Neural cell (in vitro differentiated cells): ENCODE data around the gene PLEKHA7. TPM values are rescaled to one million over a fixed set of nuclear protein-coding genes. Genes with fewer than 3 reads are reported as not detected.

Source experiments
- H2AFZ ChIP-seq: fragments of 200-600, 300-800 bp; sonication (generic), shearing (Covaris generic); 2 replicates; pipeline ENCODE4 v1.6.0; 2014; ENCODE audit warnings: low read depth, mild to moderate bottlenecking, antibody characterized with exemption, low read length, moderate library complexity
- H3F3A ChIP-seq: fragments of 200-600 bp; shearing (Covaris generic); 2 replicates; pipeline ENCODE4 v1.6.1; 2016; ENCODE audit warnings: mild to moderate bottlenecking, moderate library complexity, mixed read lengths, antibody characterized with exemption, low read length; ENCODE audit not compliant: insufficient read depth, poor library complexity, severe bottlenecking
- H3K27ac ChIP-seq: fragments of 200-600, 300-800 bp; sonication (generic), shearing (Covaris generic); 2 replicates; pipeline ENCODE4 v1.5.1; 2014; ENCODE audit warnings: mild to moderate bottlenecking, low read length, moderate library complexity
- H3K27me3 ChIP-seq: fragments of 300-800, 200-600 bp; sonication (generic), shearing (Covaris generic); 2 replicates; pipeline ENCODE4 v1.6.0; 2014; ENCODE audit warnings: mild to moderate bottlenecking, low read depth, low read length, moderate library complexity; ENCODE audit not compliant: insufficient read depth
- H3K36me3 ChIP-seq: fragments of 300-800, 200-600 bp; sonication (generic), shearing (Covaris generic); 2 replicates; pipeline ENCODE4 v1.5.1; 2014; ENCODE audit warnings: mild to moderate bottlenecking, antibody characterized with exemption, low read length, moderate library complexity; ENCODE audit not compliant: insufficient read depth
- H3K4me2 ChIP-seq: fragments of 300-800, 200-600 bp; sonication (generic), shearing (Covaris generic); 2 replicates; pipeline ENCODE4 v1.6.0; 2014; ENCODE audit warnings: mild to moderate bottlenecking, low read length
- H3K4me3 ChIP-seq: fragments of 300-800, 200-600 bp; sonication (generic), shearing (Covaris generic); 2 replicates; pipeline ENCODE4 v1.5.1; 2014; ENCODE audit warnings: mild to moderate bottlenecking, low read length, moderate library complexity
- H3K79me2 ChIP-seq: fragments of 200-600 bp; shearing (Covaris generic); replicated peaks from 2 replicates; pipeline ENCODE4 v1.6.0; 2014; ENCODE audit warnings: mild to moderate bottlenecking, low read length, moderate library complexity; ENCODE audit not compliant: insufficient read depth
- H3K9ac ChIP-seq: fragments of 300-800, 200-600 bp; sonication (generic), shearing (Covaris generic); 2 replicates; pipeline ENCODE4 v1.6.1; 2016; ENCODE audit warnings: mild to moderate bottlenecking, low read length, mixed read lengths
- H3K9me2 ChIP-seq: fragments of 200-600 bp; shearing (Covaris generic); 2 replicates; pipeline ENCODE4 v1.6.1; 2016; ENCODE audit warnings: mild to moderate bottlenecking, low read length, mixed read lengths; ENCODE audit not compliant: insufficient read depth
- H3K9me3 ChIP-seq: fragments of 200-600, 300-800 bp; sonication (generic), shearing (Covaris generic); 2 replicates; pipeline ENCODE4 v1.6.1; 2016; ENCODE audit warnings: mild to moderate bottlenecking, mixed run types, low read length, moderate library complexity, mixed read lengths
- H4K20me1 ChIP-seq: fragments of 200-600 bp; shearing (Covaris generic); 2 replicates; pipeline ENCODE4 v1.6.1; 2016; ENCODE audit warnings: mild to moderate bottlenecking, mixed run types; ENCODE audit not compliant: insufficient read depth
- CTCF ChIP-seq: fragments of 450-650 bp; IDR thresholded peaks from 2 replicates; pipeline ENCODE4 v1.5.1; 2014; ENCODE audit warnings: antibody characterized with exemption, mild to moderate bottlenecking, moderate library complexity; ENCODE audit not compliant: poor library complexity, severe bottlenecking
- EP300 ChIP-seq: fragments of 450-650 bp; conservative IDR thresholded peaks from 2 replicates; pipeline ENCODE4 v1.6.1; 2014; ENCODE audit warnings: antibody characterized with exemption, mild to moderate bottlenecking, moderate library complexity; ENCODE audit not compliant: poor library complexity, severe bottlenecking
- EZH2 ChIP-seq: fragments of 200-600, 300-800 bp; shearing (Covaris generic), sonication (generic); IDR thresholded peaks from 2 replicates; pipeline ENCODE4 v1.6.1; 2014; ENCODE audit warnings: antibody characterized with exemption, low read length, borderline replicate concordance, mild to moderate bottlenecking; ENCODE audit not compliant: insufficient read depth, poor library complexity, severe bottlenecking
- MXI1 ChIP-seq: fragments of 450-650 bp; conservative IDR thresholded peaks from 2 replicates; pipeline ENCODE4 v1.6.1; 2014; ENCODE audit warnings: antibody characterized with exemption, mild to moderate bottlenecking; ENCODE audit not compliant: poor library complexity, severe bottlenecking
- POLR2AphosphoS5 ChIP-seq: IDR thresholded peaks from 2 replicates; pipeline ENCODE4 v1.6.1; 2012
- RAD21 ChIP-seq: fragments of 450-650 bp; conservative IDR thresholded peaks from 2 replicates; pipeline ENCODE4 v1.6.1; 2014; ENCODE audit warnings: antibody characterized with exemption, mild to moderate bottlenecking, moderate library complexity
- REST ChIP-seq: IDR thresholded peaks from 2 replicates; pipeline ENCODE4 v1.6.1; 2012; ENCODE audit warnings: borderline replicate concordance
- SMC3 ChIP-seq: fragments of 450-650 bp; conservative IDR thresholded peaks from 2 replicates; pipeline ENCODE4 v1.6.1; 2014; ENCODE audit warnings: antibody characterized with exemption, mild to moderate bottlenecking, moderate library complexity; ENCODE audit not compliant: poor library complexity
- TAF1 ChIP-seq: IDR thresholded peaks from 2 replicates; pipeline ENCODE4 v1.6.1; 2012; ENCODE audit warnings: low read depth
- polyA plus RNA-seq: library from polyadenylated mRNA; depleted of rRNA; stranded (reverse); fragments of >200 nt; gene quantifications from 2 replicates; pipeline ENCODE4 v1.2.3, GENCODE V29; 2014

The PLEKHA7 gene
- polyA plus RNA-seq, 1 donor from 2014 or later, result 45.7 TPM

- H3K36me3 ChIP-seq, result no peaks in the 10 kb centered on the region
- H3K4me2 ChIP-seq, result no peak overlapping the region
- H3K27me3 ChIP-seq, result peaks cover 19% of the 10 kb centered on the region
- no peaks in the 10 kb centered on the region for H3K9me3 ChIP-seq
- H3K79me2 ChIP-seq, result peaks cover 16% of the 10 kb centered on the region
- no peak overlapping the region for H3K27ac ChIP-seq
- TF ChIP-seq CTCF, result no peak
- no peak for TF ChIP-seq EZH2
- no peak for TF ChIP-seq EP300
- no peak for TF ChIP-seq POLR2AphosphoS5
- no peak for TF ChIP-seq SMC3
- no peak for TF ChIP-seq MXI1
- TF ChIP-seq REST, result no peak
- TF ChIP-seq TAF1, result no peak
- no peak for TF ChIP-seq RAD21
- H3K4me3 ChIP-seq, result no peak overlapping the region
- H3F3A ChIP-seq, result no peaks in the 10 kb centered on the region
- H4K20me1 ChIP-seq, result no peaks in the 10 kb centered on the region
- no peak overlapping the region for H3K9ac ChIP-seq
- H3K9me2 ChIP-seq, result no peaks in the 10 kb centered on the region
- no peak overlapping the region for H2AFZ ChIP-seq
These were observed 86.2 kb downstream of the PLEKHA7 start for GRCh38 chr11:16928044-16928443.

GRCh38 chr11:16926883-16927626, 87.2 kb downstream of the PLEKHA7 start:
- Histone ChIP-seq H3K27ac (no peak overlapping the region), H3K36me3 (no peaks in the 10 kb centered on the region), H3K4me2 (no peak overlapping the region), H3K9me2 (no peaks in the 10 kb centered on the region), H4K20me1 (no peaks in the 10 kb centered on the region), H3F3A (no peaks in the 10 kb centered on the region), H3K79me2 (peaks cover 18% of the 10 kb centered on the region), H3K4me3 (no peak overlapping the region), H3K27me3 (peaks cover 19% of the 10 kb centered on the region), H3K9ac (no peak overlapping the region), H3K9me3 (no peaks in the 10 kb centered on the region), H2AFZ (no peak overlapping the region)
- TF ChIP-seq TAF1 (no peak), CTCF (no peak), MXI1 (no peak), POLR2AphosphoS5 (no peak), SMC3 (no peak), REST (no peak), RAD21 (no peak), EP300 (no peak), EZH2 (no peak)
